DOHH2 (cell line): ENCODE data around the gene CSMD2.

Source experiments
- CTCF ChIP-seq: fragments of 200-600 bp; sonication (generic); IDR thresholded peaks from one replicate; pipeline ENCODE4 v1.5.1; 2014; ENCODE audit warnings: antibody characterized with exemption, mild to moderate bottlenecking, low read depth, low read length; ENCODE audit not compliant: poor library complexity, severe bottlenecking
- EZH2phosphoT487 ChIP-seq: fragments of 200-600 bp; sonication (generic); IDR thresholded peaks from 2 replicates; pipeline ENCODE4 v1.6.1; 2017; ENCODE audit warnings: borderline replicate concordance, mild to moderate bottlenecking, antibody characterized with exemption, low read length, moderate library complexity, mixed read lengths

GRCh38 chr1:33874636-33875035 lies 290.4 kb downstream of the CSMD2 start:
- TF ChIP-seq CTCF, result no peak
- no peak for TF ChIP-seq EZH2phosphoT487
